ENCODE measurements around the gene SPACA5.
"Not testable (repeated sequence)": the region's sequence is repeated elsewhere in the genome, so short reads cannot be mapped to it uniquely, and the experiment has no call there.

SPACA5 gene

DNA sequence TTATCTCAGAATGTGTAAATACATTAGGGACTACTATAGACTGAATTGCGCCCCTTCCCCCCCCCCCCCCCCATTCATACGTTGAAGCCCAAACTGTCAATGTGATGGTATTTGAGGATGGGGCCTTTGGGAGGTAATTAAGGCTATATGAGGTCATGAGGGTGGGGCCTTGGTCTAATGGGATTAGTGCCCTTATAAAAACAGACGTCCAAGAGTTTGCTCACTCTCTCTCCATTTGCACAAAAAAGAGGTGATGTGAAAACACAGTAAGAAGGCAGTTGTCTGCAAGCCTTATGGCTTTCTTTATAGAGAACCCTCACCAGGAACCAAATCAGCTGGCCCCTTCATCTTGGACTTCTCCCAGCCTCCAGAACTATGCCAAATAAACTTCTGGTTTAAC is 15.3 kb downstream of the SPACA5 start:
- DNase-seq, result no peak

DNA sequence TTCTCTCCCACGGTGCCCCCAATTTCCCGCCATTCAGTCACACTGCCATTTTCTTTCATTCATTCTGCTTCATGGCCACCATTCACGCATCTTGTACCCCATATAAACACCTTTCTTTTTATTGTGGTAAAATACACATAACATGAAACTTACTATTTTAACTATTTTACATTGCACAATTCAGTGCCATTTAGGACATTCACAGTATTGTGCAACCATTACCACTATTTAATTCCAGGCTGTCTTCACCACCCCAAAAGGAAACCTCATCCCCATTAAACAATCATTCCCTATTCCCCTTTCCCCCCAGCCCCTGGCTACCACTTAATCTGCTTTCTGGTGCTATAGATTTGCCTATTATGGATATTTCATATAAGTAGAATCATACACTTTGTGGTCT is 15.9 kb downstream of the SPACA5 start:
- DNase-seq, result no peak

DNA sequence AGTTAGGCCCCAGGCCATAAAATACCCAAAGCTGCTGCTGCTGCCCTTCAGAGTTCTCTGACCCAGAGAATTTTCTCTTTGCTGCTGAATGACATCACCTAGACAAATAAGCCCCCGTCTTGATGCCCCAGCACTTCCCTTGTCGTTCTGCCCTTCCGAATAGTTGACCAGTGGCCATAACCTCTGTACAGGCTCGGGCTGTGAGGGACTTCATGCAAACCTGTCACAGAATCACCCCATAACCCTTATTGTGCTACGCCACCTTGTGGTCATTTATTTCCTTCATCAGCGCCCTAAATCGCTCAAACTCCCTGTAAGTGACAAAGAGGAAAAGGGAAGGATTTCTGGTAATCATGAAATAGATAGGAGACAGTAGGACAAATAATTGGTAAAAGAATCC is 18.8 kb downstream of the SPACA5 start:
- peak in 5 of 6 experiments; percentile 3 to 58 (median 15) for DNase-seq

DNA sequence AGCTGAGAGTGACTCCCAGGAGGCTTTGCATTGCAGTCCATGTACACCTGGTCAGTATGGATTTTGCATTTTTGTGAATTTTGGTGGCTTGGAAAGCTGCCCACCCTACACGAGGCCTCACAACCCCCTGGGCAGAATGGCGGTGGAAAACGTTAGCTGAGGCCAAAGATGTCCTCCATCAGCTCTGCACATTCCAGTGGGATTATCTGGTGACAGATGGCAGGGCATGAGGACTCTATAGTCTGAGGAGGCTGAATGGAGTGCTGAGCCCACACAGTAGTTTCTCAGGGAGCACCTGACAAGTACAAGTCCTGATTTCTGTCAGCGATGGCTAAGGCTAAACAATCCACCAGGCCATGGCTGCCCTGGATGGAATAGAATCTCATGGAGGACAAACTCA is 20.8 kb downstream of the SPACA5 start:
- not testable (repeated sequence) for DNase-seq

DNA sequence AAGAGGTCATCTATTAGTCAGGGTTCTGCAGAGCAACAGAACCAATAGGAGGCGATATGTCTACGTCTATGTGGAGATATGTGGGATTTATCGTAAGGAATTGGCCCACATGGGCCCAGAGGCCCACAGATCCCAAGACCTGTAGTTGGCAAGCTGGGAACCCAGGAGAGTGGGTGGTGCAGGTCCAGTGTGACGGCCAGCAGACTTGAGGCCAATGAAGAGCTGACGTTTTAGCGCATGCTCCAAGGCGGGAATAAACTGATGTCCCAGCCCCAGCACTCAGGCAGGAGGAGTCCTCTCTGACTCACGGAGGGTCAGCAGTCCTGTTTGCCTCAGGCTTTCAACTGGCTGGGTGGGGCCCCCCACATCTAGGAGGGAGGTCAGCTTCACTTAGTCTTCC is 21.3 kb downstream of the SPACA5 start:
- no peak for DNase-seq

DNA sequence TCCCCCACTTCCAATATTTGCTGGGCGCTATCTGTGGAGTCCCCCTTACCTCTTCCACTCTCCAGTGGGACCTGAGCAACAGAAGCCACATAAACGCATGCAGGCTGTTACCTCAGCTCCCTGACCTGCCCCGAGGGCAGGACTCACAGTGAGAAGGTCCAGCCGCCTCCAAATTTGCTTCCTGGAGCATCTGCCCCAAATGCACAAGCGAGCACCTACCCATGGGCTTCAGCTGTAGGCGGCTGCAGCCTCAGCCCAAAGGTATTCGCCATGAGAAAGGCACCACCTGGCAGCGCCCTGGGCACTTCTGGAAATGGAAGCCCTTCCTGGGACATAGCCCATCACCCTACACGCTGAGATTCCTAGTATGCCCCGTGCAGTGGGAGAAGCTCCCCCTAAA is 23.4 kb downstream of the SPACA5 start:
- DNase-seq, result no peak

DNA sequence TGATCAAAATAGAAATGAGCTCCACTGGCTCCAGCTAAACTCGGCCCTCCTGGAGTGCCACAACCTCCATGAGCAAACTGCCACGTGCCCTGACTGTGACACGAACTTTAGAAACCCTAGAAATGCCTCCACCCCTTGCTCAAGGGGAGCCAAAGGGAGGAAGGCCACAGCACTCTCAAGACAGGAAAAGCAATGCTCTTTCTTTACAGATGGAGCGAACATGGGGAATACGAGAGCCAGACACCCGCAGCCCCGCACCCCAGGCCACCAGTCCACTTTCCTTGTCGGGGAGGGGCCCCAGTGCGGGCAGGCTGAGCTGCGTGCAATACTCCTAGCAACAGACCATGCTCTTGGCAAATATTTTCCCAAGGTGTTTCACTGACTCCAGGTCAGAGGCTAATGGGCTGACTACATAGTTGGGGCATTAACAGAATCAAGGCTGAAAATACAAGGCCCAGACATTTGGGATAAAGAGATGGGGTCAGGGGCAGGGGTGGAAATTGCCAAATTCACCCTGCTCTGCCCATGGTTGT is 23.9 kb downstream of the SPACA5 start:
- not testable (repeated sequence) for DNase-seq

DNA sequence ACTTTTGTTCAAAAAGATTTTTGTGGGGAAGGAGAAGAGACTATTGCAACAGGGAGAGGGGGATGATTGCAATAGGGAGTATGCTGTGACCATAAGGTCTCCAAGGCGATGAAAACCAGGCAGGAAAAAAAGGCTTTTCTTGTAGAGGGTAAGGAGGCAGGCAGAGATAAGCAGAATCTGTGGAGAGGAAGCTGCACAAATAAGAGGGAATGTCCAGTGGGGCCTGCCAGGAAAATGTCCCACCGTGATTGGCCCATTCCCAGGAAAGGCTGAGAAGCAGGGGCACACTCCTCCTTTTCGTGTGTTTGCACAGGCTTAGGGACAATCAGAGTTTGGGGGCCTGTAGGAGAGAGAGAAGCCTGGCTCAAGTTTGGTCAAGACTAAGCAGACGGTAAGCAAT is 29.1 kb downstream of the SPACA5 start:
- DNase-seq, result no peak

DNA sequence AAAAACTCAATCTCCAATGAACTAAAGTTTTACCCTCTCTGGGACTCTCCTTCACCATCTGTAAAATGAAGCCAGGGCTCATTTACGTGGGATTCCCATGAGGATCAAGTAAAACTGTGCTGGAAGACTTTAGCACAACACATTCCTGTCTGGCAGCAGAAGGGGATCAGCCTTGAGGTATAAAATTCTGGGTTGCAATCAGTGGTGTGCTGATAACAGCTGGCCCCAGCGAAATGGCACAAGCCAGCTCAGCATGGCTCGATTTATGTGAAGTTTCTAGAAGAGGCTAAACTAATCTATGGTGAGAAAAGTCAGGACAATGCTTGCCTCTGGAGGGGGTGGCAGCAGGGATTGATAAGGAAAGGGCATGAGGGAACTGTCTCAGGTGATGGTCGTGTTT is 36.3 kb downstream of the SPACA5 start:
- no peak for DNase-seq

DNA sequence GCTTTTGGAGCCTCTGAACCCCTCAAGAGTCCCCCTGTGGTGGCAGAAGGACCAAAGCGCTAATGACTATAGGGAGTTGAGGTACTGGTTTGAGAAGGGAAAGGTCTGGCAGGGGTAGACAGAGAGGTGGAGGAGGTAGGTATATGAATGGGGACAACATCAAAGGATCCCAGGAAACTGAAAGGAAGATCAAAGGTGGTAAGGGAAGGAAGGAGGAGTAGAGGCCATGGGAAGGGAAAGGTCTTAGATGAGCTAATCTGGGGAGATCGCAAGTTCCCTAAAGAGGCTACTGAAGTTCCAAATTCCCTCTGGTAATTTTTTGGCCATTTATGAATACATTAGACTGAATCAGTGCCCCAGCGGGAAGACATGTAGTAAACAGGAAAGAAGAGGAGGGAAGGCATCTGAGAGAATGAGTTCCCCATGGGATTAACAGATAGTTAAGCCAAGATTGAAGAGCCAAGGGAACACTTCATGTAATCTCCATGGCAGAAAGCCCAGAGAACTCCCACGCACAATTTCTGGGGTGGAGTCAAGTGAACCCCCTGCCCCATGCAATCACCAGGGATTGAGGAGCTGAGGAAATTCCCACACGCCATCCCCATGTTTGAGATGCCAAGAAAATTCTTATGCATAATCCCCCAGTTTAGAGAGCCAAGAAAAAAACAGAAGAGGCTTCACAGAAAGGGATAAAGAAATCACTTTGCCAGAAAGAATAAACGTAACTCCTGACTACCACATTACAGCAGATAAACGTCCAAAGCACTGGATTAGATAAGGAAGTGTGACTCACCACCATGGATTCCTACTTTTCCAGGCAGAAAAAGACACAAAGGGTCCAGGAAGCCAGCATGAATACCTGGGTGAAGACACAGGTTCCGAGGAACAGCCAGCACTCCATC is 38.9 kb downstream of the SPACA5 start:
- DNase-seq, result no peak

DNA sequence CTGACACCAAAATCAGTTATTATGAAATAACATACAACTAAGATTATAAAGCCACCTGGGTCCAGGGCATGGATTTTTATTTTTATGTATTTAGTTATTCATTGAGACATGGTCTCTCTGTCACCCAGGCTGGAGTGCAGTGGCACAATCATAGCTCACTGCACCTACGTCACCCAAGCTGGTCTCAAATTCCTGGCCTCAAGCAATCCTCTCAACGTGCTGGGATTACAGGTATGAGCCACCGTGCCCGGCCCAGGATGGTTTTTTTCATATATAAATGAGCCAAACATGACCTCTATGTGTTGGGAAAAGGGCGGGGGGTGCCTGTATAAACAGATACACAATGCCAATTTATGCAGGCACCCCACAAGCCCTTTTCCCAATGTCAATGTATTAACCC is 40.1 kb downstream of the SPACA5 start:
- DNase-seq, result no peak

DNA sequence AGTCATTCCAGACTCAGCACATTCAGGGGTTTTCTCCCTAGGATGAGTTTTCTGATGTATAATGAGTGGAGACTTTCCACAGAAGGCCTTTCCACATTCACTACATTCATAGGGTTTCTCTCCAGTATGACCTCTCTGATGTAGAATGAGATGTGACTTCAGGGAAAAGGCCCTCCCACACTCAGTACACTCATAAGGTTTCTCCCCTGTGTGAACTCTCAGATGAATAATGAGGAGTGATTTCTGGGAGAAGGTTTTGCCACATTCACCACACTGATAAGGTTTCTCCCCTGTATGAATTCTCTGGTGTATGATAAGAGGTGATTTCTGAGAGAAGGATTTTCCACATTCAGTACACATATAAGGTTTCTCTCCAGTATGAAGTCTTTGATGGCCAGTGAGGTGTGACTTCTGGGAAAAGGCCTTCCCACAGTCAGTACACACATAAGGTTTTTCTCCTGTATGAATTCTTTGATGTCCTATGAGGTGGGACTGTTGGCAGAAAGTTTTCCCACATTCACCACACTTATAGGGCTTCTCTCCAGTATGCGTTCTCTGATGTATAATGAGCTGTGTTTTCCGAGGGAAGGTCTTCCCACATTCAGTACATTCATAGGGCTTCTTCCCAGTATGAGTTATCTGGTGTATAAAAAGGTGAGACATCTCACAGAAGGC is 52.0 kb downstream of the SPACA5 start:
- no peak for DNase-seq

DNA sequence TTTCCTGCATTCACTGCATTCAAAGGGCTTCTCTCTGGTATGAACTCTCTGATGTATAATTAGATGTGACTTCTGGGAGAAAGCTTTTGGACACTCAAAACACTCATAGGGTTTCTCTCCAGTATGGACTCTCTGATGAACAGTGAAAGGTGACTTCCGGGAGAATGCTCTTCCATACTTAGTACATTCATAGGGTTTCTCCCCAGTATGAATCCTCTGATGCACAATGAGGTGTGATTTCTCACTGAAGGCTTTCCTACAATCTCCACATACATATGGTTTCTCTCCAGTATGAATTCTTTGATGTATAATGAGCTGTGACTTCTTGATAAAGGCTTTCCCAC is 52.5 kb downstream of the SPACA5 start:
- DNase-seq, result no peak

All from stimulated activated naive CD4-positive, alpha-beta T cell (primary cell).